Right forelimb (tissue), 1 donor: ENCODE measurements around the gene KHDC4.

Experiments
- DNase-seq: peaks from one replicate; pipeline ENCODE4 v3.0.0-alpha.2; 2018

The KHDC4 gene

GRCh38 chr1:155968670-155969069 is 34.5 kb upstream of the KHDC4 start:
- DNase-seq = peak; percentile 86

DNA sequence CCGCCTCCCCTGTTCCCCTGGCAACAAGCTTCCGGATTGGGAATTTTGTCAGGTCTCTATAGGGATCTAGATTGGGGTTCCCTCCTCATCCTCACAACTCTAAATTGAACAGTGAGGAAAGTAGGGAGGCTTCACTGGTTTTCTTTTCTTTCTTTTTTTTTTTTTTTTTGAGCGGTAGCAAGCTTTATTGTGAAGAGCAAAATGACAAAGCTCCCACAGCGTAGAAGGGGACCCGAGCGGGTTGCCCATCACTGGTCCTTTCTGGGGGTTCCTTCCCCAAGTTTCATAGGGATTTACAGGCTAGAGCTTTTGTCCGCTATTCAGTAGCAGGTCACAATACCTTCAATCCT is 33.8 kb upstream of the KHDC4 start:
- DNase-seq = no peak

GRCh38 chr1:155967341-155968050 is 33.3 kb upstream of the KHDC4 start:
- DNase-seq = no peak

DNA sequence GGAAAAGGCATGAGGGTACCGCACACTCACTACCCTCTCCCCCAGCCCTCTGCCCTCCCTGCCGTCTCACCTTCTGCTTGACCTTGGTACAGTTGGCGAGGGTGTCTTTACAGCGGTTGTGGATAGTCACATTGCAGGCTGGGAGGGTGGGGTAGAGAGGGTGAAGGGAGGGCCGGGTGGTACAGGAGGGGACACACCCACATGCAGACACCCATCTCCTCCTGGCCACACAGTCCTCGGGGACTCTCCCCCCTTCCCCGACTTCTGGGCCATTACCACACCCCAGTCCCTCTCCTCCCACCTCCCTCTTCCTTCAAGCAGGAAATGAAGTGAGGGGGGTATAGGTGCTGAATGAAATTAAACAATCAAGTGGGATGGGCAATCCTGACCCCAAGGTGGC is 32.5 kb upstream of the KHDC4 start:
- DNase-seq = no peak

- DNase-seq = no peak
These were observed 31.9 kb upstream of the KHDC4 start for GRCh38 chr1:155966135-155966534.

DNA sequence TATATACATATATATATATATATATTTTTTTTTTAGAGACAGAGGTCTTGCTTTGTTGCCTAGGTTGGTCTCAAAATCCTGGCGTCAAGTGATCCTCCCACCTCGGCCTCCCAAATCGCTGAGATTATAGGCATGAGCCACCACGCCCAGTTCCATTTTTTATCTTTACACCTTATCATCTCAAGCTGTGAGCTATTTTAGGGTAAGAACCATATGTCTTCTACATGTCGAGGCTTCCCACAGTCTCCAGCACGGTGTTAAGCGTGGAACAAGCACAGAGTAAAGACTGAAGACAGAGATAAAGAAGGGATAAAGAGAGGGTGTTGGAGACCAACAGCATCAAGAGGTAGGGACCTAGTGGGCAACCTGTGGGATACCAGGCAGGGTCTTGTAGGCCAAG is 30.0 kb upstream of the KHDC4 start:
- DNase-seq = no peak

DNA sequence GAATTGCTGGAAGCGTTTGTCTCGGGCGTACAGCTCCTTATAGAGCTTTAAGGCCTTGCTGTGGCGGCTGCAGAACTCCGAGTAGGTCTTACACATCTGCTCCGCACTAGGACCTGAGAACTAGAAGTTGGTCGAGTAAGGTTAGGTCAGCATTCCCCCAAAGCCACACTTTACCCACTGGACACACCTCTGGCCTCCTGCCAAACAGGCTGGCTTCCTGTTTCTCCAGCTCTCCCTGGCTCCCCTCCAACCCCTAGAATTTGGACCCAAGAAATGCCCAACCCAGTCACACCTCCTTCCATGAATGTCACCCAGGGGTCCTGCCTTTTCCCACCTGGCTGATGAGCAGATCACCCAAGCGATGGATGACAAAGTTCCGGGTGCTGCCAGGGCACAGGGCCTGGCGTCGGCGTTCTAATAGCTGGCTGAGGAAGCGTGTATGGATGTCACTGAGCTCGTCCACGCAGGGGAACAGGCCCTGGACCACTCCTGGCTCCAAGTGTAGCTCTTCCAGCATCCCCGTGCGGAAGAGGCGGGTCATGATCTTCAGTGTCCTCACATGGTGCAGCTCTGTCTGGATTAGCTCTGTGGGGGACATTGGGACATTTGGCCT is 28.5 kb upstream of the KHDC4 start:
- no peak for DNase-seq

- DNase-seq = no peak
These were observed 27.7 kb upstream of the KHDC4 start for GRCh38 chr1:155961937-155962336.

DNA sequence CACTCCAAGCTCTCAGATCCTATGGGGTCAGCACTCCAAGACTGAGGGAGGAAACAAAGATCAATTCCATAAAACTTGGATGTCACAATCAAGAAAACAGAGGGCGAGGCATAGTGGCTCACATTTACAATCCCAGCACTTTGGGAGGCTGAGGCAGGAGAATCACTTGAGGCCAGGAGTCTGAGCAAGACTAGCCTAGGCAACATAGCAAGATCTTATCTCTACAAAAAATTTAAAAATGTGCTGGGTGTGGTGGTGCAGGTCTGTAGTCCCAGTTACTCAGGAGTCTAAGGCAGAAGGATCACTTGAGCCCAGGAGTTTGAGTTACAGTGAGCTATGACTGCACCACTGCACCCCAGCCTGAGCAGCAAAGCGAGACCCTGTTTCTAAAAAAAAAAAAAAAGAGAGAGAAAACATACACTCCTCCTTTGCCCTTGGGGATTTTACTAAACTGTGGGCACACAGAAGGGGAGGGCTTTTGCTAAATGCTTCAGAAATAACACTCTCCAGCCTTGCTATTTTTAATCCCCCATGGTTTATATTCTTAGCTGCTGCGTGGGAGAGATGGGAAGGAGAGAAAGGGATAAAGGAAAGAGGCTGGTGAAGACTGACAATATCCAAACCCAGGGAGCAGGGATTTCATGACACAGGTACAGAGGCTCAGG is 26.0 kb upstream of the KHDC4 start:
- no peak for DNase-seq

GRCh38 chr1:155957411-155957915 is 23.2 kb upstream of the KHDC4 start:
- no peak for DNase-seq

GRCh38 chr1:155954645-155955044 is 20.4 kb upstream of the KHDC4 start:
- DNase-seq = no peak

DNA sequence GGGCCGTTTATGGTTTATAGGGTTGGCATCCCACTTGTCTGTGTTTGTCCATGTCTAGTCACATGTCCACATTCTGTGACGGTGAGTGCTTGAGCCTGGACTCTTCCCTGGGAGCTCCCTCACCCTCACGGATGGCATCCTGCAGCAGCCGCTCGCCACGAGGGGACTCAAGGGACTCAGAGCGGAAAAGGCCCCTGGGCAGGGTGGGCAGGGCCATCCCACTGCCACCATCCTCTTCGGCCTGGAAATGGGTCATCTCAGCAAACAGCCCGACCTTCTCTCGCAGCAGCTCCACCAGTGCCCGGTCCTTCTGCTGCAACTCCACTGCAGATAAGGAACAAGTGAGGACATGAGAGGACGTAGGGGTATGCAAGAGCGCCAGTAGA is 18.3 kb upstream of the KHDC4 start:
- DNase-seq = no peak

DNA sequence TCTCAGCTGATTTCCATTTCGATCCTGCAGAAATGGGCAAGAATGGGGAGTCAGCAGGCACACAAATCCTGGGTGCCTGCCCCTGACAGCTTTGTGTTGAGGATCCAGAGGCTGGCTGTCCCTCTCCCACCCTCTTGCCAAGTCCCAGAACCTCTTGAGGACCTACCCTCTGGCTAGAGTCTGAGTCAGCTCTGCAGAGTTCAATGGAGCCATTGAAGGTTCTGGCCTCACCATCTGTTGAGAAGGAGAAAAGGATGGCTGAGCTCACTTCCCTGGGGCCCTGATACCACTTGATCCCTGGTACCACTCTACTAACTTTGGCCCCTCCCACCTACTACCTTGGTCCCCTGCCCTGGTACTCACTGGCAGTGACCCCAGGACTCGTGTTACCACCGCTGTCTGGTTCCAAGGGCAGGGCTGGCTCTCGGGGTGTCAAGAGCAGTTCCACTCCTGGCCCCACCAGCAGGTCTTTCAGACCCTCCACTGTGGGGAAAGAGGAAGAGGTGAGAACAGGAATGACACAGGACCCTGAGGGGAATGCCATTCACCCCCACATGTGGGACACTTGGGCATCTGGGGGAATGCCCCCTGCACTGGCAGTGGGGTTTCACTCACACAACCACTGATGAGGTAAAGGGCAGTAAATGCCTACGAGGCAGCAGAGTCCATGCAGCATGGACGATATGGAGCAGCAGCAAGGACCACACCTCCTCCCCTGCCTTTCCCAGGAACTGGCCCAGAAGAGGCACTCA is 17.7 kb upstream of the KHDC4 start:
- no peak for DNase-seq

DNA sequence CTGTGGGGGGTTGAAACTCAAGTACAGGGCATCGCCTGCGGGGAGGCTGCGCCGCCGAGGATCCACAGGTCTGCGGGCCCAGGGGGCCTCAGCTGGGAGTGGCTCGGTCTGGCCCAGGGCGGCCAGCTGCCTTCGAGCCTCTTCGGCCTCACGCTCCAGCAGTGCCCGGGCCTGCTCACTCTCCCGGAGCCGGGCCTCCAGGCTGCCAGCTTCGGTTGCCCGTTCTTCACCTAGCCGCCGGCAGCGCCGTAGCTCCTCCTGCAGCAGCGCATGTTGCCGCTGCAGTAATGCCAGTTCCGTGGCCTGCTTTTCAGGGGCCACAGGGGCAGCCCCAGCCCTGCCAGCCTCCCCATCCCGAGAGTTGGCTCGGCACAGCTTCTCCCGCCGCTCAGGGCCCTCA is 16.6 kb upstream of the KHDC4 start:
- DNase-seq = no peak

GRCh38 chr1:155947741-155948140 is 13.5 kb upstream of the KHDC4 start:
- no peak for DNase-seq

- no peak for DNase-seq
These were observed 13.1 kb upstream of the KHDC4 start for GRCh38 chr1:155947292-155947691.

- DNase-seq = no peak
These were observed 12.5 kb upstream of the KHDC4 start for GRCh38 chr1:155946633-155947219.

GRCh38 chr1:155944444-155944799 is 10.2 kb upstream of the KHDC4 start:
- DNase-seq = no peak

DNA sequence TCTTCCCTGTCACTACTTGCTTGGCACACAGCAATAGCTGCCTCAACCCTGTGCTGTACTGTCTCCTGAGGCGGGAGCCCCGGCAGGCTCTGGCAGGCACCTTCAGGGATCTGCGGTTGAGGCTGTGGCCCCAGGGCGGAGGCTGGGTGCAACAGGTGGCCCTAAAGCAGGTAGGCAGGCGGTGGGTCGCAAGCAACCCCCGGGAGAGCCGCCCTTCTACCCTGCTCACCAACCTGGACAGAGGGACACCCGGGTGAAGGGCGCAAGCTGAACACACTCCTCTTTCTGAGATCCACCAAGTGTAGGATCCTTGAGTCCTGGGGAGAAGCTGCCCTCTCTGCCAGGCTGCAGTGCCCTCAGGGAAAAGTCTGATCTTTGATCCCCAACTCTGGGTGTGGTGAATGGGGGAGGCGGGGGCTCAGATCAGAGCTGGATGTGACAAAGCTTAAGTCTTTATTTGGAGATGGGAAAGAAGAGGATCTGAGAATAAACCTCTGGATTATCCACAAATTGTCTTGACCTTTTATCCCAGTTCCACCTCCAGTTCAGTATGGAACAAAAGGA is 8.4 kb upstream of the KHDC4 start:
- DNase-seq = no peak

DNA sequence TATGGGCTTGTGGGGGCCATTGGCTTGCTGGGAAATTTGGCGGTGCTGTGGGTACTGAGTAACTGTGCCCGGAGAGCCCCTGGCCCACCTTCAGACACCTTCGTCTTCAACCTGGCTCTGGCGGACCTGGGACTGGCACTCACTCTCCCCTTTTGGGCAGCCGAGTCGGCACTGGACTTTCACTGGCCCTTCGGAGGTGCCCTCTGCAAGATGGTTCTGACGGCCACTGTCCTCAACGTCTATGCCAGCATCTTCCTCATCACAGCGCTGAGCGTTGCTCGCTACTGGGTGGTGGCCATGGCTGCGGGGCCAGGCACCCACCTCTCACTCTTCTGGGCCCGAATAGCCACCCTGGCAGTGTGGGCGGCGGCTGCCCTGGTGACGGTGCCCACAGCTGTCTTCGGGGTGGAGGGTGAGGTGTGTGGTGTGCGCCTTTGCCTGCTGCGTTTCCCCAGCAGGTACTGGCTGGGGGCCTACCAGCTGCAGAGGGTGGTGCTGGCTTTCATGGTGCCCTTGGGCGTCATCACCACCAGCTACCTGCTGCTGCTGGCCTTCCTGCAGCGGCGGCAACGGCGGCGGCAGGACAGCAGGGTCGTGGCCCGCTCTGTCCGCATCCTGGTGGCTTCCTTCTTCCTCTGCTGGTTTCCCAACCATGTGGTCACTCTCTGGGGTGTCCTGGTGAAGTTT is 7.8 kb upstream of the KHDC4 start:
- DNase-seq = no peak

DNA sequence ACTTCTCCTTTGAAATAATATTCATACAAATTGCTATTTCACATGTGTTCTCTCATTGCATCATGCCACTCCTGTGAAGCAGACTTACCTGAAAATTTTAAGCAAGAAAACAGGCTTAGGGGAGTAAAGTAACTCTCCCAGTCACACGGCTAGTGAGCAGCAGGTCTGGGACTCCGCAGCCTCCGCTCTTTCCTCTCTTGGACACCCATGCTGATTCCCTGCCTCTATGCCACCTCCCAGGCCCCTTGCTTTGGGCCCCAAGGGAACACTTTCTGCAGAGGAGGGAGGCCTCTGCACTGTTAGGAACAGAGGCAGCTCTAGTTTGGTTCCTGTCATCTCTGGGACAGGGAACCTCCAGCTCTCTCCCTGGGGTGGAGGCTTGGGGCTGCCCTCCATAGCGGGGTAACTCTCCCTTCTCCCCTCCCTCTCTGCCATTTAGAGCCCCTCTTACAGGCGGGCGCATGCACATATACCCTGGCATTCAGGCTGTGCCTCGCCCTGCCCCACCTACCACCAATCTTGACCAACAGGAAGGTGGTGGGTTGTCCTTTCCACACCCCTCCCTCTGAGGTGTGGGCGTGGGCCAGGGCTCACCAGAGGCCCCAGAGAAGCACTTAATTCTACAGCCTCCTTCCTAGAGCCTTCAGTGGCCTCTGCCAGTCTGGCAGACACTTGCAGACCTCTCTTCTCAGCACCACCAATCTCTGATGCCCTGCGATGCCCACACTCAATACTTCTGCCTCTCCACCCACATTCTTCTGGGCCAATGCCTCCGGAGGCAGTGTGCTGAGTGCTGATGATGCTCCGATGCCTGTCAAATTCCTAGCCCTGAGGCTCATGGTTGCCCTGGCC is 7.0 kb upstream of the KHDC4 start, which contains the start of gene RXFP4:
Gene RXFP4, plus strand, starts transcription at position 646 of the 852 bp plus-strand sequence. Its CDS starts 72 bp downstream, at position 718.
- no peak for DNase-seq
